GM23338 (cell line): ENCODE results near the gene TMEM138.

Source experiments
- CREB1 ChIP-seq: fragments of 250-450 bp; sonication (Bioruptor Pico); IDR thresholded peaks from 2 replicates; pipeline ENCODE4 v1.5.0; 2020; ENCODE audit warnings: low read depth, mild to moderate bottlenecking, moderate library complexity
- CTCF ChIP-seq, 2 experiments: fragments of 200-600 bp in 1 of 2; sonication (generic) in 1 of 2; conservative IDR thresholded peaks; 2 replicates each; pipeline versions ENCODE4 v1.5.1 to v1.6.1; 2016 to 2017; ENCODE audit warnings: antibody characterized with exemption in 2 of 2, low read depth in 2 of 2, mild to moderate bottlenecking in 2 of 2, moderate library complexity in 1 of 2
- ETS1 ChIP-seq: IDR thresholded peaks from 2 replicates; pipeline ENCODE4 v1.6.1; 2016; ENCODE audit warnings: antibody characterized with exemption
- EZH2 ChIP-seq: fragments of 200-600 bp; sonication (generic); IDR thresholded peaks from one replicate; pipeline ENCODE4 v1.8.0; 2017; ENCODE audit warnings: antibody characterized with exemption, mild to moderate bottlenecking, low read depth; ENCODE audit not compliant: unreplicated experiment
- EZH2phosphoT487 ChIP-seq: fragments of 200-600 bp; sonication (generic); IDR thresholded peaks from one replicate; pipeline ENCODE4 v1.8.1; 2018; ENCODE audit warnings: antibody characterized with exemption; ENCODE audit not compliant: unreplicated experiment
- JUNB ChIP-seq: IDR thresholded peaks from one replicate; pipeline ENCODE4 v1.6.1; 2016; ENCODE audit warnings: antibody characterized with exemption; ENCODE audit not compliant: unreplicated experiment
- NANOG ChIP-seq: IDR thresholded peaks from 2 replicates; pipeline ENCODE4 v1.6.1; 2016; ENCODE audit warnings: antibody characterized with exemption, borderline replicate concordance
- POLR2AphosphoS5 ChIP-seq: IDR thresholded peaks from 2 replicates; pipeline ENCODE4 v1.6.1; 2016; ENCODE audit warnings: antibody characterized with exemption, low read depth
- REST ChIP-seq: IDR thresholded peaks from one replicate; pipeline ENCODE4 v1.6.1; 2018; ENCODE audit warnings: antibody characterized with exemption; ENCODE audit not compliant: unreplicated experiment
- STAT1 ChIP-seq: IDR thresholded peaks from one replicate; pipeline ENCODE4 v1.6.1; 2016; ENCODE audit warnings: antibody characterized with exemption; ENCODE audit not compliant: unreplicated experiment
- ZNF114 ChIP-seq: fragments of 250-450 bp; sonication (Bioruptor Pico); IDR thresholded peaks from 2 replicates; pipeline ENCODE4 v1.5.0; 2020; ENCODE audit warnings: mild to moderate bottlenecking, moderate library complexity
- ZNF331 ChIP-seq: fragments of 250-450 bp; sonication (Bioruptor Pico); IDR thresholded peaks from 2 replicates; pipeline ENCODE4 v1.5.0; 2020; ENCODE audit warnings: low read depth, mild to moderate bottlenecking, moderate library complexity

GRCh38 chr11:61338783-61339489 lies 23.2 kb upstream of the TMEM138 start:
- TF ChIP-seq CTCF (conservative IDR thresholded peaks at IDR 0.05; ENCODE audit: low read depth in 2 of 2) (no peak), EZH2 (no peak), REST (no peak), ETS1 (no peak), POLR2AphosphoS5 (no peak), JUNB (no peak), EZH2phosphoT487 (no peak), STAT1 (no peak), NANOG (no peak), CREB1 (no peak), ZNF331 (no peak), ZNF114 (CRISPR knock-in tag) (no peak)
